IPS-NIHi11 (cell line): ENCODE results near the gene TRIM39.
A peak's percentile ranks its signal among the peaks of the same experiment; 100 is the strongest.
"Not testable (repeated sequence)": the region's sequence is repeated elsewhere in the genome, so short reads cannot be mapped to it uniquely, and the experiment has no call there.

Experiments
- DNase-seq: peaks from one replicate; pipeline ENCODE4 v3.0.0; 2012; ENCODE audit warnings: mixed read lengths, low spot score

Gene TRIM39

DNA sequence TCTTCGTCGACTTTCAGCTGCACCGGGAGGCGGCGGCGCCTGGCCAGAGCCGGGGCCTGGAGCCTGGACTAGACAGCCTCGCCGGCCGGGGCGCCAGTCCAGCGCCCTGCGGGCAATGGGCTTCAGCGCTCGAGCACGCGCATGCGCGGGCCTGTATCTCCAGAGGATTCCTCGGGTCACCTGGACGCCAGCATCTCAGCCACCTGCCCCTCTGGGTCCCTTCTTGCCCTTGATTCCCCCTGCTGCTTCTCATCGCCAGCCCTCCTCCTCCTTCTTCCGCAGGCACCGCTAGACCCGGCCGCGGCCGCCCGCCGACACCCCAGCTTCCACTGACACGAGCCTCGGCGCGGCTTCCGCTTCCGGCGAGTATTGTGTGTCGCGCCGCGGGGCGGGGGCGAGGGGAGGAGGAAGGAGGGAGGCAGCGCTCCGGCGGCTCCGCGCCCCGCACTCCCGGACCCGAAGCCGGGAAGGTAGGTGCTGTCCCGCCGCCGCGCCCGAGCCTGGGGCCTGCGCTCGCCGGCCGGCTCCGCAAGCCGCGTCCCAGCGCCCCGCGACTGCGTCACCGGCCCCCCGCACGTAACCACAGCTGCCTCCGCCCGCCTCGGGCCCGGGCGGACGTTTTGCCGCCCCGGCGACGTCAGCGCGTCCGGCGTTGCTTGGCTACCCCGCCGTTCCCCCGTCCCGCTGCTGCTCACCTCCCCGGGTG lies at the start of gene TRIM39:
TRIM39 (plus strand) TSS at position 402 of the 706 bp plus-strand sequence. CDS start 2,391 bp downstream, outside the sequence.
- DNase-seq, result peak; percentile 91

DNA sequence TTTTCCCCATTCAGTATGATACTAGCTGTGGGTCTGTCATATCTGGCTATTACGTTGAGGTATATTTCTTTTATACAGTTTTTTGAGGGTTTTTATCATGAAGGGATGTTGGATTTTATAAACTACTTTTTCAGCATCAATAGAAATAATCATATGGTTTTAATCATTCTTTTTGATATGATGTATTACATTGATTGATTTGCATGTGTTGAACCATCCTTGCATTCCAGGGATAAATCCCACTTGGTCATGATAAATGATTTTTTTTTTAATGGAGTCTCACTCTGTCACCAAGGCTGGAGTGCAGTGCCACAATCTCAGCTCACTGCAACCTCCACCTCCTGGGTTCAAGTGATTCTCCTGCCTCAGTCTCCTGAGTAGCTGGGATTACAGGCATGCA lies 45.7 kb upstream of the TRIM39 start:
- DNase-seq, result not testable (repeated sequence)

DNA sequence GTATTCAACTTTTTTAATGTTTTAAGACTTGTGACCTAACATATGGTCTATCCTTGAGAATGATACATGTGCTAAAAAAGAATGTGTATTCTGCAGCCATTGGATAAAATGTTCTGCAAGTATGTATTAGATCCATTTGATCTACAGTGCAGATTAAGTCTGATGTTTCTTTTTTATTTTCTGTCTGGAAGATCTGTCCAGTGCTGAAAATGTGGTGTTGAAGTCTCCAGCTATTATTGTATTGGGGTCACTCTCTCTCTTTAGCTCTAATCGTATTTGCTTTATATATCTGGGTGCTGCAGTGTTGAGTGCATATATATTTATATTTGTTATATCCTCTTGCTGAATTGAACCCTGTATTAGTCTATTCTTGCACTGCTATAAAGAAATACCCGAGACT lies 44.2 kb upstream of the TRIM39 start:
- no peak for DNase-seq

DNA sequence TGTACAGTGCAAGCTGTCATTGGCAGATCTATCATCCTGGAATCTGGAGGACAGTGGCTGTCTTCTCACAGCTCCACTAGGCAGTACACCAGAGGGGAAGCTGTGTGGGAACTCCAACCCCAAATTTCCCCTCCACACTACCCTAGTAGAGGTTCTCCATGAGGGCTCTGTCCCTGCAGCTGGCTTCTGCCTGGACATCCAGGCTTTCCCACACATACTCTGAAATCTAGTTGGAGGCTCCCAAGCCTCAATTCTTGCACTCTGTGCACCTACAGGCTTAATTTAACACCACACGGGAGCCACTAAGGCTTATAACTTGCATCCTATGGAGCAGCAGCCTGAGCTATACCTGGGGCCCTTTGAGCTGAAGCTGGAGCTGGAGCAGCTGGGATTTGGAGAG lies 43.0 kb upstream of the TRIM39 start:
- no peak for DNase-seq

DNA sequence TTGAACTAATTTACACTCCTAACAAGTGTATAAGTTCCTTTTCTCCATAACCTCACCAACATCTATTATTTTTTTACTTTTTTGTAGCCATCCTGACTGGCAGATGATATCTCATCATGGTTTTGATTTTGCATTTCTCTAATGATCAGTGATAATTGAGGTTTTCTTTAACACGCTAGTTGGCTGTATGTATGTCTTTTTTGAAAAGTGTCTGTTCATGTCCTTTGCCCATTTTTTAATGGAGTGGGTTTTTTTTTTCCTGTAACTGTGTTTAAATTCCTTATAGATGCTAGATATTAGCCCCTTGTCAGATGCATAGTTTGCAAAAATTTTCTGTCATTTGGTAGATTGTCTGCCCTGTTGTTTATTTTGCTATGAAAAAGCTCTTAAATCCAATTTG lies 39.6 kb upstream of the TRIM39 start:
- no peak for DNase-seq

DNA sequence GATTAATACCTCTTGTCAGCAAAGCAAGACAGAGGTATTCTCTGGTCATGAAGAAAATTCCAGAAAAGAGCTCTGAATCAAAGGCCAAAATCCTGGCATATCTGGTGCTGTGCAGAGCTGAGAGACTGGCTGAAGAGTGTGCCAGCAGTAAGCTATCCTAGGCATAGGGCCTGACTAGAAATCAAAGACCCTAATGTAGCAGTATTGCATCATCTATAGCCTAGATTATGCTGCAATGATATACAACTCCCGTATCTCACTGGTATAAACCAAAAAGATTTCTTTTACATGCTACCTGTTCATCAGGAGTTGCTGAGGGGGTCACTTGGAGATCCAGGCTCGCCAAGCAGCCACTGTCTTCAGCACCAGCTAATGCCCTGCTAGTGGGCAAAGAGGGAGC lies 30.9 kb upstream of the TRIM39 start:
- no peak for DNase-seq

DNA sequence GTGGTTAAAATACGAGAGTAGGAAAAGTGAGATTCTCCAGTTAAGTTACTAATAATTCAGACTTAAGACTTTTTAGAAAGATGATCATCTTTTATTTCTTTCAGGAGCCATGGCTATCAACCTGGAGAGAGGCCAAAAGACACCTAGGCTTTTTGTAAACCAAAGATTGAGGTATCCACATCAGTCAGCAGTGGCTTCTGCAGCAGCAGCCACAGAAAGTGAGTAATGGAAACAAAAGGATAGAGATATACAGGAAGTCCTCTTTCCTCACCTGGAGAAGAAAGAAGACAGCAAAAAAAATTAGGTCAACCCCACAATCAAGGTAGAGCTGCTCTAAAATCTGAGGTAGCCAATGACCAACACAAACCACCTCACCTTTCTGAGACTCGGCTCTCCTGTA lies 22.7 kb upstream of the TRIM39 start:
- no peak for DNase-seq

DNA sequence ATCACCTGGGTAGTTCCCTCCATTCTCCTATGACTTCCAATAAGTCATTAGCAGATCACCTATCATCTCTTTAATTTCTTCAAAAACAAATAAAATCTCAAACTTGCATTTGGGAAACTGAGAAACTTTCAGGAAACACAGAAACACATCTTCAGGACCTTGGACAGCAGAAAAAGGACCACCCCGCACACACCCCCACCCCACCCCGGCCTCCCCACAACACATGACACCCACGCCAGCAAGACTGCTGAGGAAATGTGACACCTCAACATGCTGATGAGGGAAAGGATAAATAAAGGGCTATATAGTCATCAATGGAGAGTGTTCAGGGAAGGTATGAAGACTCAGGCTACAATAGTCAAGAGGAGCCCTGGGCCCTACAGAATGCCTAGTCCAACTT lies 15.6 kb upstream of the TRIM39 start:
- DNase-seq, result peak; percentile 38

DNA sequence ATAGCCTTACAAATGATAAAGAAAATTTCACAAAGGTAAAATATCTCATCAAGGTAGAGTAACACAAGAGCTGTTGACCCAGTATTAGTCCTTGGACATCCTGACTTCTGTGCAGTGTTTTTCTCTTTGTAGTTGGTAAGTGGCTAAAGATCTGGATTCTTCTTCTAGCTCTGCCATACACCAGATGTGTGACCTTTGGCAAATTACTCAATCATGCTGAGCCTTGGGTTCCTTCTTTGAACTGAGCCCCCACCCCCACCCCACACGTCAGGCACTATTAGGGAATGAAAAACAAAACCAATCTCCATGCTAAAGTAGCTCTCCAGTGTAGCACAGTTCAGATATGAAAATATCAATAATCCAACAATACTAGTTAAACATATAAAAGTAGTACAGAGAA lies 15.1 kb upstream of the TRIM39 start:
- no peak for DNase-seq

DNA sequence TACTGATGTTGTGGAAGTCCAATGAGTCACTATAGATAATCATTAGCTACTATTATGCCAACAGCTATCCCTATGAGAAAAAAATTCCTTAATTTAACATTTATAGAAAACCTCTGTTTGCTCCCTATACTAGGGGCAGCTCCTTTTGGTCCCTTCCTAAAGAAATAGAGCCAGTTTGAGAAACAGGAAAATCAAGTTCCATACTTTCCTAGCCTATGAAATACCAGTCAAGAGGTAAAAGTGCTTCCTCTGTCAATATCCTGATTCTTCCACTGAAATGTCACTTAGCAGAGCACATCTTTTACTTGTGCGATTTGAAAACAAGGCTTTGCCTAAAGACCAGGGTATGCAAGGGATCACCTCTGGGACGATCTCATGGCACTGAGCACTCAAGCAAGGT lies 14.5 kb upstream of the TRIM39 start:
- DNase-seq, result no peak

DNA sequence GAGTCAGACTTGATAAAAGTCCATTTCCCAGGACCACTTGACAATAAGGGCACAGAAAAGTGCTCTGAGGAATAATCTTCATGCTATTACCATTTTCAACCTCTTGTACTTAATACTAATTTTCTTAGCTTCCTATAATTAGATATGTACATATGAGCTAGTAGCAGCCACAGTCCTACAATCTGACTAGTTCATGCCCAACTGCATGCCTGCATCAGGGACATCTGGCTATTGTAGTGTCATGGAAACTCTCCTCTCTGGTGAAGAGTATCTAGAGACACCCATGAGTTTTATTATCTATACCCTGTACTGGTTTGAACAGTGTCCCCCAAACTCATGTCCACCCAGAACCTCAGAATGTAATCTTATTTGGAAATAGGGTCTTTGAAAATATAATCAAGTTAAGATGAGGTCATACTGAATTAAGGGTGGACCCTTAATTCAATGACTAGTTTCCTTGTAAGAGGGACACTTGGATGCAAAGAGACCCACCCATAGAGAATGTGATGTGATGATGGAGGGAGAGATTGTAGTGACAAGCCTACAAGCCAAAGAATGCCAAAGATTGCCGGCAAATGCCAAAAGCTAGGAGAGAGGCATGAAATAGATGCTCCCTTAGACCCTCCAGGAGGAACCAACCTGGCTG lies 13.9 kb upstream of the TRIM39 start:
- no peak for DNase-seq

DNA sequence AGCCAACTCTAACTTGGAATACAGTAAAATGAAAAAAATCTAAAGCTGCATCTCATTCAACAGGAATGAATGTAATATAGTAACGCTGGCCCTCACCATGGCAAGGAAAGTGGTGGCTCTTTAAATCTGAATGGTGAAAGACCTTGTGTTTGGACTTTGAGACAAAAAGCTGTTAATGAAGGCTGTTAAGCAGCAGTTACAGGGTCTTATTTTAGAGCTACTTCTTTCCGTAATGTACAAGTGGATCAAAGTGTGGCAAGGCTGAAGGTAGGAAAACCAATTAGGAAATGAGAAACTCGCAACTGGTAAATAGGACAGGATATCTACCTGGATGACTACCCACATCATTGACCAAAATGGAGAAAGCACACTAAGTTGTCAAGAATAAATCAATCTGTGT lies 11.6 kb upstream of the TRIM39 start:
- no peak for DNase-seq

DNA sequence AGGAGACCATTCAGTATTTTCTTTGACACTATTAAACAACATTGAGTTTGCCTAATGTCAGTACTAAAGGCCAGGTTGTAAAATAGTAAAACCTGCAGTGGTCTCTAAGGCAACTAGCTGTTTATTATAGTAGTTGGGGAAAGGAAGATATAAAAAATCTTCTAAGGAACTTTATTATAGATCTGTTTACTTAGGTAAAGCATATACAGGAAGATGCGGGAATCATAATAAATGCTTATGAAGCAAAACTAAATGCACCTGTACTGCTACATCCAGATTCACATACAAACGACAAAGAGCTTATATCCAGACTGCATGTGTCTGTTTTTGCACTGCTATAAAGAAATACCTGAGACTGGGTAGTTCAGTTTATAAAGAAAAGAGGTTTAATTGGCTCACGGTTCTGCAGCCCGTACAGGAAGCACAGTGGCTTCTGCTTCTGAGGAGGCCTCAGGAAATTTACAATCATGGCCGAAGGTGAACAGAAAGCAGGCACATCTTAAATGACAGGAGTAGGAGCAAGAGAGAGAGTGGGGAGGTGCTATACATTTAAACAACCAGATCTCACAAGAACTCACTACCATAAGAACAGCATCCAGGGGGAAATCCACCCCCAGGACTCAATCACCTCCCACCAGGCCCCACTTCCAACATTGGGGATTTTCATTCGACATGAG lies 8.7 kb upstream of the TRIM39 start:
- no peak for DNase-seq

DNA sequence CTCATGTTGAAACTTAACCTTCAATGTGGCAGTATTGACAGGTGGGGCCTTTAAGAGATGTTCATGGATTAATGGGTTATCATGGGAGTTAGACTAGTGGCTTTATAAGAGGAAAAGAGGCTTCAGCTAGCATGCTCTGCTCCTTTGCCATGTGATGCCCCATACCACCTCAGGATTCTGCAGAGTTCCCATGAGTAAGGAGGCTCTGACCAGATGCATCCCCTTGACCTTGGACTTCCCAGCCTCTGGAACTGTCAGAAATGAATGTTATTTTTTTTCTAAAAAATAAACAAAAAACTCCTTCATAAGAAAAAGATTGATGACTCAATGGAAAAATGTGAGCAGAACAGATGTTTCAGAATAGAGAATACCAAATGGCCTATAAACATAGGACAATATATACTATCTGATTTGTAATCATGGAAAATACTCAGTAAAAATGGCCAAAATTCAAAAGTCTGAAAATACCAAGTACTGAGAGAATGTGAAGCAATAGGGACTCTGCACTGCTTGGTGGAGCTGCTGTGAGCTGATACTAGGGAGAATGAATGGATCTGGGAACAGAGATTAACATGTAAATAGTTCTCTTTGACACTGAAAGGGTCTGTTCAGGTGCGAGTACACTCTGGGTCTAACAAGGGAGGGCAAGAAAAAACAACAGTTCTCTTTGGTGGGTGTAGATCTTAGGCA lies 7.4 kb upstream of the TRIM39 start:
- peak; percentile 25 for DNase-seq

DNA sequence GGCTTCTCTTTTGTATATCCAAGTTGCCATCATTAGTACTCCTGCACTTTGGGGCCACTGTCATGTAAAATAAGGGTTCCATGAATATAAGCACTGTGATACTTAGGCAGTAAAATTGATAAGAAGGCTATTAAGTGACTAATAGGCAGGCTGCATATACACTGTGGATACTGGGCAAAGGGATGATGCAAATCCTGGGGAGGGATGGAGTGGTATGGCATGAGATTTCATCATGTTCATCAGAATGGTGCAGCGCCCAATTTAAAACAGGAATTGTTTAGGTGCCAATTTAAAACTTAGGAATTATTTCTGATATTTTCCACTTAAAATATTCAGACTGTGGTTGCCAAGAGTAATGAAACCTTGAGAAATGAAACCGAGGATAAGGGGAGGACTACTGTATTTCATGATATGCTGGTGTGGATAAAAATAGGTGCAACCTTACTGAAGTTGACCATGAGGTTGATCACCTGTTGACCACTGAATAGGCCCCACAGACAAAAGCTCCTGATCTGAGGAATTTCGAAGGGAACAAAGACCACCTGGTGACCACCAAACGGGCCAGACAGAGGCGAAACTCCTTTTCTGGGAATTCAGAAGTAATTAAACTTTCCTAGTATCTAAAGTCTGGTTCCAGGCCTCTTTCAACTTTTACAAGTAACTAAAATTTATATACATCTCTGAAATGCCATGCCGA lies 4.9 kb upstream of the TRIM39 start:
- DNase-seq, result no peak

DNA sequence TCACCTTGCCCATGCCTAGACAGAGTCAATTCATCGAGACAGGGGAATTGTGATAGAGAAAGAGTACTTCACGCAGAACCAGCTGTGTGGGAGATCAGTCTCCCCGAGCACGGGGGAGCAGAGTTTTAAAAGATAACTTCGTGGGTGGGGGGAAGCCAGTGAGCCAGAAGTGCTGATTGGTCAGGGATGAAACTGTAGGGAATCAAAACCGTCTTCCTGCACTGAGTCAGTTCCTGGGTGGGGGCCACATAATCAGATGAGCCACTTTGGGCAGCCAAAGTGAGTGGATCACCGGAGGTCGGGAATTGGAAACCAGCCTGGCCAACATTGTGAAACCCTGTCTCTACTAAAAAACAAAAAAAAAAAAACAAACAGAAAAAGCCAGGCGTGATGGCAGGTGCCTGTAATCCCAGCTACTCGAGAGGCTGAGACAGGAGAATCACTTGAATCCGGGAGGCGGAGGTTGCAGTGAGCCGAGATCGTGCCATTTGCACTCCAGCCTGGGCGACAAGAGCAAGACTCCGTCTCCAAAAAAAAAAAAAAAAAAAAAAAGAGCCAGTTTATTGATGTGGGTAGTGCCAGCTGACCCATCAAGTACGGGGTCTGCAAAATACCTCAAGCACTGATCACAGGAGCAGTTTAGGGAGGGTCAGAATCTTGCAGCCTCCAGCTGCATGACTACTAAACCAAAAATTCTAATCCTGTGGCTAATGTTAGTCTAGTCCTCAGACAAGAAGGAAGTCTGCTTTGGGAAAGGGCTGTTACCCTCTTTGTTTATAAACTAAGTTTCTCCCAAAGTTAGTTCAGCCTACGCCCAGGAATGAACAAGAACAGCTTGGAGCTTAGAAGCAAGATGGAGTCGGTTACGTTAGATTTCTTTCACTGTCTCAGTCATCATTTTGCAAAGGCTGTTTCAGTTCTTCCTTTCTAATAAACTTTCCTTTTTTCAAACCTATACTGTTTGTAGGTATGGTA lies 3.9 kb upstream of the TRIM39 start:
- DNase-seq, result no peak

DNA sequence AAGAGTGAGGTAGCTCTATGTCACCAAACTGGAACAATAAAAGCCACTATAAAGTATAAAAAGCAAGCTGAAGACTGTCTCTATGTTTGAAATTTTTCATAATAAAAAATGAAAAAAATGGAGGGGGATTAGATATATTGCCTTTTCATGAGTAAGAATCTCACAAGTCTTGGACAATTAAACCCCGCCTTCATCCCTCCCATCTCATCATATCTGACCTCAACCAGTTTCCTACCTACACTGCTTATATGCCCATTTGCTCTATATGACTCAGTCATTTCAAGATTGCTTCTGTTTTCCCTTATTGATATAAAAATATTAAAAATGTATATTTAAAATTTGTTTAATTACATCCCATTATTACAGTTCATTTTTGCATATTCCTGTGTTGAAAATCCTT lies 2.9 kb upstream of the TRIM39 start:
- no peak for DNase-seq

DNA sequence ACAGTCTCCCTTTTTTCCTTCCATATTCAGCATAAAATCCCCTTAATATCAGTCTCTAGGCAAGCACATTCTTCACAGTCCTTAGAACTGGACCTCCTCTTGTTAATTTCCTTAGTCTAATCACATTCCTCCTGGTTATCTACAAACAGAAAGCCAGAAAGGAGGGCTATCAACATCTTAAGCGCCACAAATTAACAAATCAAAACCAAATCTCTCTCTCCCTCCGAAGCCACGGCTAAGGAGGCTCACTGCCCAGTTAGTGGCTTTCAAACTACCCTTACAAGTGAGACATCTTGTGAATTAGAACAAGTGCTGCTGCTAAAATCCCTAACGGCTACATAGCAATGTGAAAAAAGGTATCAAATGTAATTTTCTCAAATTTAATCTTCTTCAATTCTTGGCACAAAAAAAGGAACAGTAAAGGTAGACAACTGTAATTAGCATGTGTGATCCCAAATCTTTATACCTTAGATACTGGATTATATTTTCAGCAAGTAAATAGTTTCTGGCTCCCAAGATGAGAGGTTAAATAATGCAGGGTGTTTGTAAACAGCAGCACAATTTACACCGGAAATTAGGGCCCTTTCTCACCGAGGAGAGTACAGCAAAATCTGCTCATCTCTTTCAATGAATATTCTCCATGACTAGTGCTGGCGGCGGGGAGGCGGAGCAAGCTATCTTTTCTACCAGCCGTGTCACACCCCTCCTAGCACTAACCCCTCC lies 1.4 kb upstream of the TRIM39 start:
- DNase-seq, result no peak

DNA sequence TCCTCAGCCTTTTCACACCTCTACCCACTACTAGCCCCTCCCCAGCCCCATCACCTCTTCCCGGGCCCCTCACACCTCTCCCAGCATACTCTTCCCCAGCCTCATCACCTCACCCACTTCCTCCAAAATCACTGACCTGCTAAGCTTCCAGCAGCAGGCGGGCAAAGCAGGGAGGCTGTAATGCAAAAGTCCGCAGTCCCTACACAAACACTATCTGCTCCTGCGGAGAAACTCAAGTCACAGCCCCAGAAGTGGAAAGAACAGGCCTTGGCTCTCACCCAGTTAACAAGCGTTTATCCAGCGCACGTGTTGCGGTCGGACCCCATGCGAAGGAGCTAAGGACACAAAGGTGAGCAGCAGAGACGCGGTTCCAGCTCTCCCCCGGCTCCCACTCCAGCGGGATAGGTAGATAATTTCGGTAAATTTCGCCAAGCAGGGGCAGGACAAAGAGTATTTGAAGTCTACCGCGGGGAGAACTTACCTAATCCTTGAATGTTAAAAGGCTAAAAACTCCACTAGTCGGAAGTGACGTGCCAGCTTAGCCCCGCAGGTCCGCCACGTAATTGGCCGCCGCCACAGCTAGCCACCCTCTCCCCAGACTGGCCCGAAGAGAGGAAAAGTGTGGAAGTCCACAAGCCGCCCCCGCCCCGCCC lies 728 bp upstream of the TRIM39 start:
- peak; percentile 77 for DNase-seq

DNA sequence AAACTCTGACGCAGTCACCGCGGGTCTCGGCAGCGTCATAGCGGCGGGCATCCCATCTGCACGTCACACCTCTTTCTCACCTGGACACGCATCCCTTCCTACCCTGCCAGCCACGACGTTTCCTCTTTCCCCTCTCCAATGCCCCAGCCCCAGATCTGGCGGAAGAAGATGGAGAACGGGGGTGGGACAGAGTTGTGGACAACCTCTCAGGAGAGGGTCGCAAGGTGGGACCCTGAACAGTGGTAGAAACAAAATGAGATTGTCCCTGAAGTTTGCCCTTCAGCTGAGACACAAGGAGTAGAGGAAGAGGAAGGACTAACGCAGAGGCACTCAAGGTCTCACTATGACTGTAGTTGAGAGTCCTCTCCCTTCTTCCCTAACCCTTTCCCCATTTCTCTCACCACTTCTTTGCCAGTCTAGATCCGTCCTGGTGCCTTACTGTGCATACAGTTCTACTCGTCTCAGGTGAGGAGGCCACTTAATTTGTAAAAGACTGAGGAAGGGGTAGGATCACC lies 562 bp downstream of the TRIM39 start:
- DNase-seq, result no peak
